Neural cell (in vitro differentiated cells): Measurements from ENCODE around the gene ALK. TPM values are rescaled to one million over a fixed set of nuclear protein-coding genes. Genes with fewer than 3 reads are reported as not detected.

Experiments
- H2AFZ ChIP-seq: fragments of 200-600, 300-800 bp; sonication (generic), shearing (Covaris generic); 2 replicates; pipeline ENCODE4 v1.6.0; 2014; ENCODE audit warnings: low read depth, mild to moderate bottlenecking, antibody characterized with exemption, low read length, moderate library complexity
- H3F3A ChIP-seq: fragments of 200-600 bp; shearing (Covaris generic); 2 replicates; pipeline ENCODE4 v1.6.1; 2016; ENCODE audit warnings: mild to moderate bottlenecking, moderate library complexity, mixed read lengths, antibody characterized with exemption, low read length; ENCODE audit not compliant: insufficient read depth, poor library complexity, severe bottlenecking
- H3K27ac ChIP-seq: fragments of 200-600, 300-800 bp; sonication (generic), shearing (Covaris generic); 2 replicates; pipeline ENCODE4 v1.5.1; 2014; ENCODE audit warnings: mild to moderate bottlenecking, low read length, moderate library complexity
- H3K27me3 ChIP-seq: fragments of 300-800, 200-600 bp; sonication (generic), shearing (Covaris generic); 2 replicates; pipeline ENCODE4 v1.6.0; 2014; ENCODE audit warnings: mild to moderate bottlenecking, low read depth, low read length, moderate library complexity; ENCODE audit not compliant: insufficient read depth
- H3K36me3 ChIP-seq: fragments of 300-800, 200-600 bp; sonication (generic), shearing (Covaris generic); 2 replicates; pipeline ENCODE4 v1.5.1; 2014; ENCODE audit warnings: mild to moderate bottlenecking, antibody characterized with exemption, low read length, moderate library complexity; ENCODE audit not compliant: insufficient read depth
- H3K4me2 ChIP-seq: fragments of 300-800, 200-600 bp; sonication (generic), shearing (Covaris generic); 2 replicates; pipeline ENCODE4 v1.6.0; 2014; ENCODE audit warnings: mild to moderate bottlenecking, low read length
- H3K4me3 ChIP-seq: fragments of 300-800, 200-600 bp; sonication (generic), shearing (Covaris generic); 2 replicates; pipeline ENCODE4 v1.5.1; 2014; ENCODE audit warnings: mild to moderate bottlenecking, low read length, moderate library complexity
- H3K79me2 ChIP-seq: fragments of 200-600 bp; shearing (Covaris generic); replicated peaks from 2 replicates; pipeline ENCODE4 v1.6.0; 2014; ENCODE audit warnings: mild to moderate bottlenecking, low read length, moderate library complexity; ENCODE audit not compliant: insufficient read depth
- H3K9ac ChIP-seq: fragments of 300-800, 200-600 bp; sonication (generic), shearing (Covaris generic); 2 replicates; pipeline ENCODE4 v1.6.1; 2016; ENCODE audit warnings: mild to moderate bottlenecking, low read length, mixed read lengths
- H3K9me2 ChIP-seq: fragments of 200-600 bp; shearing (Covaris generic); 2 replicates; pipeline ENCODE4 v1.6.1; 2016; ENCODE audit warnings: mild to moderate bottlenecking, low read length, mixed read lengths; ENCODE audit not compliant: insufficient read depth
- H3K9me3 ChIP-seq: fragments of 200-600, 300-800 bp; sonication (generic), shearing (Covaris generic); 2 replicates; pipeline ENCODE4 v1.6.1; 2016; ENCODE audit warnings: mild to moderate bottlenecking, mixed run types, low read length, moderate library complexity, mixed read lengths
- H4K20me1 ChIP-seq: fragments of 200-600 bp; shearing (Covaris generic); 2 replicates; pipeline ENCODE4 v1.6.1; 2016; ENCODE audit warnings: mild to moderate bottlenecking, mixed run types; ENCODE audit not compliant: insufficient read depth
- EP300 ChIP-seq: fragments of 450-650 bp; conservative IDR thresholded peaks from 2 replicates; pipeline ENCODE4 v1.6.1; 2014; ENCODE audit warnings: antibody characterized with exemption, mild to moderate bottlenecking, moderate library complexity; ENCODE audit not compliant: poor library complexity, severe bottlenecking
- EZH2 ChIP-seq: fragments of 200-600, 300-800 bp; shearing (Covaris generic), sonication (generic); IDR thresholded peaks from 2 replicates; pipeline ENCODE4 v1.6.1; 2014; ENCODE audit warnings: antibody characterized with exemption, low read length, borderline replicate concordance, mild to moderate bottlenecking; ENCODE audit not compliant: insufficient read depth, poor library complexity, severe bottlenecking
- MXI1 ChIP-seq: fragments of 450-650 bp; conservative IDR thresholded peaks from 2 replicates; pipeline ENCODE4 v1.6.1; 2014; ENCODE audit warnings: antibody characterized with exemption, mild to moderate bottlenecking; ENCODE audit not compliant: poor library complexity, severe bottlenecking
- POLR2AphosphoS5 ChIP-seq: IDR thresholded peaks from 2 replicates; pipeline ENCODE4 v1.6.1; 2012
- RAD21 ChIP-seq: fragments of 450-650 bp; conservative IDR thresholded peaks from 2 replicates; pipeline ENCODE4 v1.6.1; 2014; ENCODE audit warnings: antibody characterized with exemption, mild to moderate bottlenecking, moderate library complexity
- SMC3 ChIP-seq: fragments of 450-650 bp; conservative IDR thresholded peaks from 2 replicates; pipeline ENCODE4 v1.6.1; 2014; ENCODE audit warnings: antibody characterized with exemption, mild to moderate bottlenecking, moderate library complexity; ENCODE audit not compliant: poor library complexity
- TAF1 ChIP-seq: IDR thresholded peaks from 2 replicates; pipeline ENCODE4 v1.6.1; 2012; ENCODE audit warnings: low read depth
- polyA plus RNA-seq: library from polyadenylated mRNA; depleted of rRNA; stranded (reverse); fragments of >200 nt; gene quantifications from 2 replicates; pipeline ENCODE4 v1.2.3, GENCODE V29; 2014
- TF ChIP-seq, protein P1 (sequence below): IDR thresholded peaks from 2 replicates; pipeline ENCODE4 v1.6.1; 2012; ENCODE audit warnings: borderline replicate concordance
- TF ChIP-seq, protein P2 (sequence below): fragments of 450-650 bp; IDR thresholded peaks from 2 replicates; pipeline ENCODE4 v1.5.1; 2014; ENCODE audit warnings: antibody characterized with exemption, mild to moderate bottlenecking, moderate library complexity; ENCODE audit not compliant: poor library complexity, severe bottlenecking

ALK gene
- polyA plus RNA-seq, 1 donor from 2014 or later = 7.1 TPM

DNA sequence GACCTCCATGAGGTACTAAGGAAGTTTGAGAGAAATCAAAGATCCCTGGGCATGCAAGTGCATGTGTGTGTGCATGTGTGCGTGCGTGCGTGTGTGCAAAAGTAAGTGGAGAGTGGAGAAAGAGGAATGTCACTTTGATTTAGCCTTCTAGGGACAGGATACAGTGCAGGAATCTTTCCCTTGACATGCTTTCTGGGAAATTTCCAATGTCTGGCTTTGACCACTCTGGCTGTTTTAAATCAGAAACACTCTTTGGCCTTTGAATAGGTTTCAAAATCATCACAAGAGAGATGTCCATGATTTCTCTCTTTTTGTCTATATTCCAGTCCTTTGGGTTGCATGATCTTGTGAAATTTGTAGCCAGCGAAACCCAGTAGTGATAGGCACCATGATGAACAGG, 162.0 kb downstream of the ALK start:
- TF ChIP-seq EP300 (no peak), TAF1 (no peak), POLR2AphosphoS5 (no peak), SMC3 (no peak), MXI1 (no peak), EZH2 (no peak), RAD21 (no peak)
- TF ChIP-seq, protein P1, sequence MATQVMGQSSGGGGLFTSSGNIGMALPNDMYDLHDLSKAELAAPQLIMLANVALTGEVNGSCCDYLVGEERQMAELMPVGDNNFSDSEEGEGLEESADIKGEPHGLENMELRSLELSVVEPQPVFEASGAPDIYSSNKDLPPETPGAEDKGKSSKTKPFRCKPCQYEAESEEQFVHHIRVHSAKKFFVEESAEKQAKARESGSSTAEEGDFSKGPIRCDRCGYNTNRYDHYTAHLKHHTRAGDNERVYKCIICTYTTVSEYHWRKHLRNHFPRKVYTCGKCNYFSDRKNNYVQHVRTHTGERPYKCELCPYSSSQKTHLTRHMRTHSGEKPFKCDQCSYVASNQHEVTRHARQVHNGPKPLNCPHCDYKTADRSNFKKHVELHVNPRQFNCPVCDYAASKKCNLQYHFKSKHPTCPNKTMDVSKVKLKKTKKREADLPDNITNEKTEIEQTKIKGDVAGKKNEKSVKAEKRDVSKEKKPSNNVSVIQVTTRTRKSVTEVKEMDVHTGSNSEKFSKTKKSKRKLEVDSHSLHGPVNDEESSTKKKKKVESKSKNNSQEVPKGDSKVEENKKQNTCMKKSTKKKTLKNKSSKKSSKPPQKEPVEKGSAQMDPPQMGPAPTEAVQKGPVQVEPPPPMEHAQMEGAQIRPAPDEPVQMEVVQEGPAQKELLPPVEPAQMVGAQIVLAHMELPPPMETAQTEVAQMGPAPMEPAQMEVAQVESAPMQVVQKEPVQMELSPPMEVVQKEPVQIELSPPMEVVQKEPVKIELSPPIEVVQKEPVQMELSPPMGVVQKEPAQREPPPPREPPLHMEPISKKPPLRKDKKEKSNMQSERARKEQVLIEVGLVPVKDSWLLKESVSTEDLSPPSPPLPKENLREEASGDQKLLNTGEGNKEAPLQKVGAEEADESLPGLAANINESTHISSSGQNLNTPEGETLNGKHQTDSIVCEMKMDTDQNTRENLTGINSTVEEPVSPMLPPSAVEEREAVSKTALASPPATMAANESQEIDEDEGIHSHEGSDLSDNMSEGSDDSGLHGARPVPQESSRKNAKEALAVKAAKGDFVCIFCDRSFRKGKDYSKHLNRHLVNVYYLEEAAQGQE = no peak
- TF ChIP-seq, protein P2, sequence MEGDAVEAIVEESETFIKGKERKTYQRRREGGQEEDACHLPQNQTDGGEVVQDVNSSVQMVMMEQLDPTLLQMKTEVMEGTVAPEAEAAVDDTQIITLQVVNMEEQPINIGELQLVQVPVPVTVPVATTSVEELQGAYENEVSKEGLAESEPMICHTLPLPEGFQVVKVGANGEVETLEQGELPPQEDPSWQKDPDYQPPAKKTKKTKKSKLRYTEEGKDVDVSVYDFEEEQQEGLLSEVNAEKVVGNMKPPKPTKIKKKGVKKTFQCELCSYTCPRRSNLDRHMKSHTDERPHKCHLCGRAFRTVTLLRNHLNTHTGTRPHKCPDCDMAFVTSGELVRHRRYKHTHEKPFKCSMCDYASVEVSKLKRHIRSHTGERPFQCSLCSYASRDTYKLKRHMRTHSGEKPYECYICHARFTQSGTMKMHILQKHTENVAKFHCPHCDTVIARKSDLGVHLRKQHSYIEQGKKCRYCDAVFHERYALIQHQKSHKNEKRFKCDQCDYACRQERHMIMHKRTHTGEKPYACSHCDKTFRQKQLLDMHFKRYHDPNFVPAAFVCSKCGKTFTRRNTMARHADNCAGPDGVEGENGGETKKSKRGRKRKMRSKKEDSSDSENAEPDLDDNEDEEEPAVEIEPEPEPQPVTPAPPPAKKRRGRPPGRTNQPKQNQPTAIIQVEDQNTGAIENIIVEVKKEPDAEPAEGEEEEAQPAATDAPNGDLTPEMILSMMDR = no peak
- H3K4me3 ChIP-seq = no peak overlapping the region
- H3K79me2 ChIP-seq = no peaks in the 10 kb centered on the region
- H3F3A ChIP-seq = no peaks in the 10 kb centered on the region
- no peak overlapping the region for H2AFZ ChIP-seq
- H3K9me2 ChIP-seq = no peaks in the 10 kb centered on the region
- H3K27ac ChIP-seq = no peak overlapping the region
- no peaks in the 10 kb centered on the region for H3K36me3 ChIP-seq
- H4K20me1 ChIP-seq = no peaks in the 10 kb centered on the region
- H3K9ac ChIP-seq = no peak overlapping the region
- H3K27me3 ChIP-seq = no peaks in the 10 kb centered on the region
- no peaks in the 10 kb centered on the region for H3K9me3 ChIP-seq
- no peak overlapping the region for H3K4me2 ChIP-seq

DNA sequence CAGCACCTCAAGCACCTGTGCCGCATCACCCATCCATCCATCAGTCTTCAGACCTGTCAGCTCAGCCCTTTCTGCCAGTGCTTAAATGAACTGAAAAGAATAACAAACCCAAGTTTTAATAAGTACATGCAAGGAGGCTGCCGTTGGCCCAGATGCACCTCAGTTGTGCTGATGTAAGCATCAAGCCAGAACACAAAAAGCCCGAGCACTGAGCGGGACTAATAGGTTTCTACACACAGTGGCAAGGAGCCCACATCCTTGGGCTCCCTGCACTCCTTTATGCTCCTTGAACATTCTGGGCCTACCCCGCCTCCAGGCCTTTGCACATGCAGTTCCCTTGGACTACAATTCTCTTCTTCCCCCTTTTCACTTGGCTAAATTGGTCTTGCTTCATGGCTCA, 165.6 kb downstream of the ALK start:
- Histone ChIP-seq H3K9me2 (no peaks in the 10 kb centered on the region), H3K4me2 (no peak overlapping the region), H3K79me2 (no peaks in the 10 kb centered on the region), H3K27me3 (no peaks in the 10 kb centered on the region), H3K9ac (no peak overlapping the region), H3F3A (no peaks in the 10 kb centered on the region), H4K20me1 (no peaks in the 10 kb centered on the region), H2AFZ (no peak overlapping the region), H3K36me3 (no peaks in the 10 kb centered on the region), H3K9me3 (no peaks in the 10 kb centered on the region), H3K27ac (no peak overlapping the region), H3K4me3 (no peak overlapping the region)
- no peak for TF ChIP-seq MXI1
- TF ChIP-seq EP300 = no peak
- TF ChIP-seq RAD21 = no peak
- TF ChIP-seq, protein P1 = no peak
- TF ChIP-seq SMC3 = no peak
- TF ChIP-seq, protein P2 = no peak
- no peak for TF ChIP-seq TAF1
- no peak for TF ChIP-seq EZH2
- TF ChIP-seq POLR2AphosphoS5 = no peak
